Measurements from ENCODE around the gene CAMTA1.

The CAMTA1 gene

DNA sequence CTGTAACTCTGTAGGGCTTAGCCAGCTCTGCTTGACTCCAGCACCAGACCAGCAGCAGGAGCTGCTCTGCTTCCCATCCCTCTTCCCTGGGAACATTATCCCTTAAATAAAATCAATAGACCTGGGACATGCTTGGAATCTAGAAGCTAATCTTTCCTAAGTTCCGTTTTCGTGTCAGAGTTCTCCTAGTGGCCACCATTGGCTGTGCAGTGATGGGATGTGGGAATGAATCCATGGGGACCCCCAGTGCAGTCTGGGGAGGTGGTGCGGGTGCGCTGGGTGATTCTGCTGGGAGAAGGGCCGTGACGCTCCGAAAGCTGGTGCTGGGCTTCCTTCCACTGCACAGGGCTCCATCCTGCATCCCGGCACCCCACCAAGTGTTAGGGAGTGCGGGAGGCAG lies 202.7 kb downstream of the CAMTA1 start:
- no peak for DNase-seq

DNA sequence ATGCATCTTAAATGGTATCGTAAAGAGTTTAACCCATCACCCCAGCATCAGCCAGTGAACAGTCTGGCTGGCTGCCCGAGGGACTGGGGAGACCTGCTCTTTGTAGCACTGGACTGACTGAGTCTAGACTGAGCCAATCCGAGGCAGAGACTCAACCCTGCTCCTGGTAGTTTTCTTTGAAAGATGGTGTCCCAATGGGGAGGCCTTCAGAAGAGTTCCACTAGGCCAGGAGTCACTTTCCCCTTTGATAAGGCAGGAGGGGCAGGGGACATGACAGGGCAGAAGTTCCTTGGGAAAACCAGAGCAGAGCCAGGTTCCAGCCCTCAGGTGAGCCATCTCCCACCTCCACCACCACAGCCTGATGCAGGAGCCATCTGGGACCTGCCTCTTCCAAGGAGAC lies 203.5 kb downstream of the CAMTA1 start:
- no peak for DNase-seq

DNA sequence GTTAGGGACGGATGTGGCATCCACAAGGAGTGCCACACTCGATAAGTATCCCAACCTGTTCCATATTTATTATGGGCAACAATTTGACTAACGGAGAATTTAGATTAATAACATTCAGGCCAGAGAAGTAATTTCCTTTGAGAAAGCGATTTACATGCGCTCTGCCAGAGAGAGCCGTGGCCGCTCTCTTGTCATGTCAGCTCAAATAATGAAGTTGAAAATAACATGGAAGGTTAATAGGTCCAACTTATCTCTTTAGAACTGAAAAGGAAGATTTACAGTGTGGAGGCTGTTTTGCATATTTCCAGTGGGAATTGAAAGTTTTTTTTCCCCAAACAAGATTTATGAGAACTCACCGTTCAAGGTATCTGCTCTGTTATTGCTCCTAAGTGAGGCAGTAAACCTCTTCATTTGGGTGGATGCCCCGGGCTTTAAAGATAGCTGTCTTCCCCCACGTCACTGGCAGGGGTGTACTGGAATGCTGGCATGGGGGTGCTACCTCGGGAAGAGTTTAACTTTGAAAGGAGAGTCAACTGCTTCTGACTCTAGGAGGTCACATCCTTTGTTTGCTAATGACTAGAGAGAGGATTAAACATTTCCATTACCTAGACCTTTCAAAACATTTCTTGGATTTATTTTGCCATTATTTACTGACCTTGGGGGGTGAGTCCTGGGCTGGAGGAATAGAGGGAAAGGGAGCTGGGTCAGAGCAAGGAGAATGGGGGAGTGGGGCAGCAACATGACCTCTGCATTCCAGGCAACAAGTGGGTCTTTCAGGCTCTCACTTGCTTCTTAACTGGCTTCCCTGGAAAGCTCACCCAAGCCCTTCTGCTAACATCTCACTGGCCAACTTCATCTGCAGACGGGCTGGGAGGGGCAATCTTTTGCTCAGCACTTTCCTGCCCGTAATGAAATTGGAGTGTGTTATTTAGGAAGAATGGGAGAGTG lies 204.2 kb downstream of the CAMTA1 start:
- DNase-seq, result no peak

- DNase-seq, result no peak
These were observed 206.0 kb downstream of the CAMTA1 start for GRCh38 chr1:6991266-6991665.

DNA sequence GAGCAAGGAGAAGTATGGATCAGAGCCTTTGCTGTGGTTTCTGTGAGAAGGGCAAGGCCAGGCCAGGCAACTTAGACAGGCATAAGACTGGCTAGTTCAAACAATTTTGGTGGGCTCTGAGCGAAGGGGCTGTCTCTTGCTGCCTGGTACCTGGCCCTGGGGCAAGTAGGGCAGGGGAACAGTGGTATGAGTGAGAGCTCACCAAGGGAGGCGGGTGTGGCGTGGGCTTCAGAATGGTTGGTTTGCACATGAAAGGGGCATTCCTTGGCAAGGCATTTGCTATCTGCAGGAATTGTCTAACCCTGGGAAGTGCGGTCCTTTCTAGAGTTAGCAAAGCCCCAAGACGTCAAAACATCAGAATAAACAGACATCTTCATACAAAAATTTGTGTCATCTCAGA lies 210.5 kb downstream of the CAMTA1 start:
- DNase-seq, result no peak

DNA sequence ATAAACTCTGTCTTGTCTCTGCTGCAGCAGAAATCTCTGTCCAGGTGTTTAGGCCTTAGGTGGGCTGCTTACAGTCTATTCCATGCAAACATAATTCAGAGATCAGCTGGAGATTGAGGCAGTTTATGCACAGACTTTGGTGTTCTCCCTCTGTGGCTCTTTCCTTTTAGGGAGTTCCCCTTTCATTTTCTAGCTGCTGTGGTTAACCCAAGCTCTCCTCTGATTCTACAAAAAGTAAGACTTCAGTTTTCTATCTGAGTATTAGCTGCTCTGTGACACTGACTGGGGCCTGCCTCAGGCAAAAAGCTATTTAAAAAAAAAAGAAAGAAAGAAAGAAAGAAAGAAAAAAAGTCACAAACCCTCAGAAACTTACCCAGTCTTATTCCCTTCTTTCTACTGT lies 211.1 kb downstream of the CAMTA1 start:
- DNase-seq, result no peak

GRCh38 chr1:6996866-6997265 lies 211.6 kb downstream of the CAMTA1 start:
- DNase-seq, result no peak

- no peak for DNase-seq
These were observed 213.0 kb downstream of the CAMTA1 start for GRCh38 chr1:6998267-6998666.

GRCh38 chr1:6999826-7000225 lies 214.6 kb downstream of the CAMTA1 start:
- no peak for DNase-seq

DNA sequence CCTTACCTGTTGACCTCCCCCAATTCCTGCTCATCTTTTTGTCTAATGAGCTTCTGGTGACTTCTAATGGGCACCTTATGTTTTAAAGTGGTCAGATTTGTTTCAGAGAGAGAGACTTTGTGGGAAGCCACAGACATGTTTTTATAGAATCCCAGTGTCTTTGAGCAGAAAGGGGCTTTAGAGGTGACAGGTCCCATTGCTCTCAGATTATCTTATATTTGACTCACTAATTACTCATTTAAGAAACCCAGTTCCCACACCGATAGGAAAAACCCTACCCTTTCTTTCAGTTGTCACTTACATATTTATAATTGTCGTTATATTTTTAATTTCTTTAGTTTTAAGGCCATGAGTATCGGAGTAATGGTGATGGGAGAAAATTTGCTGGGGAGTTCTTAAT lies 215.5 kb downstream of the CAMTA1 start:
- no peak for DNase-seq

- DNase-seq, result no peak
These were observed 217.5 kb downstream of the CAMTA1 start for GRCh38 chr1:7002728-7003127.

DNA sequence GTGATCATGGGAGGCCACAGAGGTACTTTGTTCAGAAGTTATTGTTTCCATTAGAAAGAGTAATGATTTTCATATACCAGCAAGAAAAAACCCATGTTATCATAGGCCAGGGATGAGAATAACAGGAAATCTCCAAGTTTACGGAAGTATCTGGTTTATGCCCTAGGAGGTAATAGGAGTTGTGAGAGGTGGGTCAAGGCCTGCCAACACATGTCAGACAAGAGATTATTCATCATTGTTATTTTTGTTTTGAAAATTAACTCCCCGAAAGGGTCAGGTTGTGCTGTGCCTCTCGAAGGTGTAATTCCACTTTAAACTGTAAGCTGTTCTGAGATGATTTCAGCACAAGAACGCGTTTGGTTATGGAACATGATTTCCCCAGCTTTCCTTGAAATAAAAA lies 218.4 kb downstream of the CAMTA1 start:
- no peak for DNase-seq

DNA sequence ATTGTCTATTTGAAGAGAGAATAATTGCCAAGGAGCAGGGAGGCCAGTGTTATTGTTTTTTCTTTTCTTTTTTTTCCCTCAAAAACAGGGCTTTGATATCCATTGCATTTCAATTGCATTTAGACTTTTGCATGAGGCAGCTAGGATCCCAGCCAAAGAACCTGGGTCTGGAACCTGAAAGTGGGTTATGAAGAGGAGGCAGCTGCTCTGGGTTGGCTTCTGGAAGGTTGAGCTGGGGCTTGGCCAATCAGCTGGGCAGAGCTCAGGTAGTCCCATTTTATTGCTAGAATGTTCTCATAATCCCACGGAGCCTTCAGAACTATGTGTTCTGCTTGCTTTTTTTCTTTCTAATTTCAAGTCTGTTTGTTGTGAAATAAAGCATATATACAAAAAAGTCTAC lies 218.9 kb downstream of the CAMTA1 start:
- no peak for DNase-seq

- DNase-seq, result no peak
These were observed 220.5 kb downstream of the CAMTA1 start for GRCh38 chr1:7005762-7006161.

DNA sequence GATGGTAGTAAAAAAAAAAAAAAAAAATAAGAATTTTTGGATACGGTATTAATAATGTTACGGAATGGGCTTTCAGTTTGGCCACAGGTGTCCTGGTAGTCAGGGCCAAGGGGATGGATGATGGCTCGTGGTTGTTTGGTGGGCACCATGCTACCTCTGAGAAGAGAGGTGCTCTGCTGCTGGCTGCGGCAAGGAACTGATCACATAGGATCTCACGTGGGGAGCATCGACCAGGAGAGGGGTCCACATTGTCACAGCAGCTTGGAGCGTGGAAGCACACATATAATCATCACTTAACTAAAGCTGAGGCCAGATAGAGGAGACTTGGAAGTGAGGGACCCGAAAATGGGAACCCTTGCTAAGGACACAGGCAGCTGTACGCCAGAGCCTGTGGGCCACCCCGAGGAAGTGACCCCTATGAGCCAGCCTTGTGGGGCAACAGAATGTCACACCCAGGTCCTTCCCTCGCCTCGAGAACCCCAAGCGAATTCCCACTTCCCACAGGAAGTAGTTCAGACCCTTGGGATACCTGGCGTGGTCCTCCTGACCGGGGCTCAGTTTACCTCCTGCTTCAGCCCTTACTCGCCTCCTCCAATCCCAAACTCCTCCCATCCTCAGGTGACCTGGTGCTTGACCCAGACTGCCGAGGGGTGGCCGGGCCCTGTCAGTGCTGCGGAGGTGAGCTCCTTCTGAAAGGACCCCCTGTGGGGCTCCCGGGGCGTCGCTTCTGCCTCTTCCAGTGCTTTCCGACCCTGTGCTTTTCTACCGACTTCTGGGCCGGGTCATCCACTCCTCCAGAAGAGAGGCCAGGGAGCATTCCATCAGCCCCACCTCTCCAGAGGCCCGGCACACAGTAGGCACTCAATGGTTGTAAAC lies 222.0 kb downstream of the CAMTA1 start:
- DNase-seq, result no peak

- DNase-seq, result no peak
These were observed 222.6 kb downstream of the CAMTA1 start for GRCh38 chr1:7007902-7008301.

- no peak for DNase-seq
These were observed 223.1 kb downstream of the CAMTA1 start for GRCh38 chr1:7008331-7008730.

- DNase-seq, result no peak
These were observed 223.9 kb downstream of the CAMTA1 start for GRCh38 chr1:7008975-7009740.

GRCh38 chr1:7009741-7010525 lies 224.7 kb downstream of the CAMTA1 start:
- no peak for DNase-seq

- no peak for DNase-seq
These were observed 225.4 kb downstream of the CAMTA1 start for GRCh38 chr1:7010534-7011200.

GRCh38 chr1:7011826-7012225 lies 226.6 kb downstream of the CAMTA1 start:
- no peak for DNase-seq

DNA sequence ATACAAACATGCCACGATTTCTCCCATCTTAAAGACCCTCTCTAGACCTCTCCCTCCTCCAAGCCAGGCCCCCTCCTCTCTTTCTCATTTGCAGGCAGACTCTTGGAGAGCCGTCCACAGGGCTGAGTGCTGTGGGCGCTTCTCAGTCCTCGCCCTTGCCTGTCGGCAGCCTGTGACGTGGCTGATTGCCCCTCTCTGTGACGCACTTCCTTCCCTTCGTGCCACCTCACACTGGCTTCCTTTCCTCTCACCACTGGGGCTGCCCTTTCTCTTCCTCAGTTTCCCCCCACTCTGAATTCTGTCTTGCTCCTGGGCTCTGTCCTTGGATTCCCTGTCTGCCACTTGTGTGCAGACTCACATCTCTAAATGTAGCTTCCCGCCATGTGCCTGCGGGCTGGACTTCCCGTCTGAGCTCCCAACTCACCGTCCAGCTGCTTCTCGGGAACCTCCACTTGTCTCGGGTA lies 227.2 kb downstream of the CAMTA1 start:
- no peak for DNase-seq

Measured in SHP77 treated with DMSO at 0.1 percent for 48 hours (cell line).